ENCODE results near the gene ARHGEF6. TPM values are rescaled to one million over a fixed set of nuclear protein-coding genes. Genes with fewer than 3 reads are reported as not detected.
A peak's percentile ranks its signal among the peaks of the same experiment; 100 is the strongest.
"Not testable (repeated sequence)": the region's sequence is repeated elsewhere in the genome, so short reads cannot be mapped to it uniquely, and the experiment has no call there.

ARHGEF6 gene
- polyA plus RNA-seq, 1 experiment = 3.0 TPM

- TF ChIP-seq, protein P1, sequence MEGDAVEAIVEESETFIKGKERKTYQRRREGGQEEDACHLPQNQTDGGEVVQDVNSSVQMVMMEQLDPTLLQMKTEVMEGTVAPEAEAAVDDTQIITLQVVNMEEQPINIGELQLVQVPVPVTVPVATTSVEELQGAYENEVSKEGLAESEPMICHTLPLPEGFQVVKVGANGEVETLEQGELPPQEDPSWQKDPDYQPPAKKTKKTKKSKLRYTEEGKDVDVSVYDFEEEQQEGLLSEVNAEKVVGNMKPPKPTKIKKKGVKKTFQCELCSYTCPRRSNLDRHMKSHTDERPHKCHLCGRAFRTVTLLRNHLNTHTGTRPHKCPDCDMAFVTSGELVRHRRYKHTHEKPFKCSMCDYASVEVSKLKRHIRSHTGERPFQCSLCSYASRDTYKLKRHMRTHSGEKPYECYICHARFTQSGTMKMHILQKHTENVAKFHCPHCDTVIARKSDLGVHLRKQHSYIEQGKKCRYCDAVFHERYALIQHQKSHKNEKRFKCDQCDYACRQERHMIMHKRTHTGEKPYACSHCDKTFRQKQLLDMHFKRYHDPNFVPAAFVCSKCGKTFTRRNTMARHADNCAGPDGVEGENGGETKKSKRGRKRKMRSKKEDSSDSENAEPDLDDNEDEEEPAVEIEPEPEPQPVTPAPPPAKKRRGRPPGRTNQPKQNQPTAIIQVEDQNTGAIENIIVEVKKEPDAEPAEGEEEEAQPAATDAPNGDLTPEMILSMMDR (IDR thresholded peaks at IDR 0.05; ENCODE audit: insufficient read depth, low read depth, low read length) = no peak
- no peak for DNase-seq (ENCODE audit: low read depth)
- ChIA-PET POLR2A (no interaction called here), CTCF (interaction anchor here (1.8 kb wide), 1 partner anchor 10 kb away, joined by 9 read pairs; no protein-coding TSS in a partner anchor)
- Histone ChIP-seq H3K27me3 (ENCODE audit: control insufficient read depth, insufficient read depth, low read length) (no peaks in the 10 kb centered on the region), H3K36me3 (ENCODE audit: control insufficient read depth, insufficient read depth, low read length) (no peaks in the 10 kb centered on the region), H3K4me3 (ENCODE audit: low read depth, low read length) (no peak overlapping the region)
Measured at GRCh38 chrX:136778020-136778419, 2.7 kb downstream of the ARHGEF6 start.

DNA sequence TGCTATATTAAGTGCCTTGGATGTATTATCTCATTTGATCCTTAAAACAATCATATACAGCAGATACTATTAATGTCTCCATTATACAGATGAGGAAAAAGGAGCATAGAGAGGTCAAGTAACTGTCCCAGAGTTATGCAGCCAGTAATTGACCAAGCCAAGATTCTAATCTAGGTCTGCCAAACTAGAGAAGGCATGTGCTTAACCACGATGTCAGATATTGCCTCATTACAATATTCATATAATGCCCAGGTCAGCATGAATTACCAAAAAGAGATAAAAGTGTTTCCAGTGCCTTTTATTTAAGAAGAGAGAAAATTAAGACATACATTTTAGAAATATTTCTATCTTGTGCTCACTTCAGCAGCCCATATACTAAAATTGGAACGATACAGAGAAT, 7.1 kb downstream of the ARHGEF6 start:
- ChIA-PET CTCF (interaction anchor here (0.5 kb wide), 1 partner anchor 10 kb away, joined by 3 read pairs; no protein-coding TSS in a partner anchor), POLR2A (no interaction called here)
- DNase-seq (ENCODE audit: low read depth) = no peak
- Histone ChIP-seq H3K4me3 (ENCODE audit: low read depth, low read length) (no peak overlapping the region), H3K27me3 (ENCODE audit: control insufficient read depth, insufficient read depth, low read length) (no peaks in the 10 kb centered on the region), H3K36me3 (ENCODE audit: control insufficient read depth, insufficient read depth, low read length) (no peaks in the 10 kb centered on the region)
- TF ChIP-seq, protein P1 (IDR thresholded peaks at IDR 0.05; ENCODE audit: insufficient read depth, low read depth, low read length) = no peak

- POLR2A ChIA-PET, CTCF ChIA-PET: not testable (repeated sequence)
Measured at GRCh38 chrX:136771869-136772268, 8.9 kb downstream of the ARHGEF6 start.

DNA sequence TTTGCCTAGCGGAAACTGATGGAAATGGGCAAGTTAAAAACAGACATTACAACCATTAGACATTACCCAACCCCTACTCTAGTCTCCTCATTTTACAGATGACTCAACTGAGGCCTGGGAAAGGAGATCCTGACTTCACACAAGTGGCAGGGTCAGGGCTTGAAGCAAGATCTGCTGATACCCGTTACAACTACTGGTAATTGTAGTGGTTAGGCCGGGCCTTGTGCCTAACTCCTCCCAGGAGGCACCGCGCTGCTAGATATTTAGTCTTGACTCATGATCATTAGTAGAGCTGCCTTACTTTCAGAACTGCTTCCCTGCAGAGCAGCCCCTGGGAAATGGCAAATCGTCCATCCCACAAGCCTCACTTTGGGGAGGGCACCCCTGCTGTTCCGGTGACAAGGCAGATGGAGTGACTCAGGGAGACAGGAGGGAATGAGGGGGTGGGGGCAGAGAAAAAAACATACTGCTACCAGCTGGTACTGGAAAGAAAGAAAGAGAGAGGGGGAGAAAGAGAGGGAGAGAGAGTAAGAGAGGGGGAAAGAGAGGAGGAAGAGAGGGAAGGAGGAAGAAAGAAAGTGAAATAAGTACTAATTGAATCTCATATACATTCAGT, 12.2 kb downstream of the ARHGEF6 start:
- DNase-seq (ENCODE audit: low read depth) = peak; percentile 61
- POLR2A ChIA-PET = no interaction called here
- H3K36me3 ChIP-seq (ENCODE audit: control insufficient read depth, insufficient read depth, low read length) = no peaks in the 10 kb centered on the region
- TF ChIP-seq, protein P1 (IDR thresholded peaks at IDR 0.05; ENCODE audit: insufficient read depth, low read depth, low read length) = no peak
- H3K27me3 ChIP-seq (ENCODE audit: control insufficient read depth, insufficient read depth, low read length) = no peaks in the 10 kb centered on the region
- CTCF ChIA-PET = interaction anchor here (2.2 kb wide), 1 partner anchor 10 kb away, joined by 9 read pairs; no protein-coding TSS in a partner anchor
- no peak overlapping the region for H3K4me3 ChIP-seq (ENCODE audit: low read depth, low read length)

More at GRCh38 chrX:136771869-136772268, 8.9 kb downstream of the ARHGEF6 start:
- not testable (repeated sequence) for H3K4me3 ChIP-seq (ENCODE audit: low read depth, low read length); H3K36me3 ChIP-seq (ENCODE audit: control insufficient read depth, insufficient read depth, low read length); H3K27me3 ChIP-seq (ENCODE audit: control insufficient read depth, insufficient read depth, low read length); DNase-seq (ENCODE audit: low read depth)

GRCh38 chrX:136767104-136767941, 13.4 kb downstream of the ARHGEF6 start:
- ChIA-PET CTCF (interaction anchor here (0.6 to 2.2 kb wide), 3 partner anchors 11 to 22 kb away, joined by 3 to 9 read pairs (median 4); no protein-coding TSS in a partner anchor), POLR2A (interaction anchor here (0.6 to 1.0 kb wide), 4 partner anchors 14 to 114 kb away, joined by 3 read pairs; no protein-coding TSS in a partner anchor)
- Histone ChIP-seq H3K36me3 (ENCODE audit: control insufficient read depth, insufficient read depth, low read length) (no peaks in the 10 kb centered on the region), H3K27me3 (ENCODE audit: control insufficient read depth, insufficient read depth, low read length) (no peaks in the 10 kb centered on the region), H3K4me3 (ENCODE audit: low read depth, low read length) (peak overlapping the region; percentile 47)
- TF ChIP-seq, protein P1 (IDR thresholded peaks at IDR 0.05; ENCODE audit: insufficient read depth, low read depth, low read length) = no peak
- no peak for DNase-seq (ENCODE audit: low read depth)

Measured in BJ (cell line).